Body of pancreas (tissue), 4 donors: Measurements from ENCODE around the gene C9orf57.

Experiments
- POLR2A ChIP-seq, 3 donors: fragments of 450-650 bp; IDR thresholded peaks; one replicate each; pipeline ENCODE4 v1.6.1; 2016; ENCODE audit warnings: antibody characterized with exemption in 3 of 3, mild to moderate bottlenecking in 2 of 3
- TF ChIP-seq, protein P1 (sequence below), 7 experiments: fragments of 450-650 bp in 4 of 7; fragments of 200-600 bp in 3 of 7; sonication (generic) in 3 of 7; IDR thresholded peaks; one replicate each; pipeline ENCODE4 v1.5.1; 2016 to 2019; ENCODE audit warnings: antibody characterized with exemption in 7 of 7

DNA sequence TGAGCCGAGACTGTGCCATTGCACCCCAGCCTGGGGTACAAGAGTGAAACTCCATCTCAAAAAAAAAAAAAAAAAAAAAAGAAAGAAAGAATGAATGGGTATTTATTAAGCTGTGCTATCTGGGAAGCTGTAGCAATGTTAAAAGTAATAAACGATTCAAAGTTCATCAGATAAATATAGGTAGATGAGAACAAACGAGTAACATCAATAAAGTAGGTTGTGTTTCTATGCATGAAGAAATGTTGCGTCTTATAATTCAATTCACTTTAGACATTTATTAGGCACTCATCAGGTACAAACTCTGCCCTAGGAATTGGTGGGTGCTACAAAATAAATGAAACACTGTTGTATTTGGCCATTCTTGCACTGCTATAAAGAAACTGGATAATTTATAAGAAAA is 36.8 kb downstream of the C9orf57 start:
- no peak for TF ChIP-seq POLR2A (IDR thresholded peaks at IDR 0.05)
- TF ChIP-seq, protein P1, sequence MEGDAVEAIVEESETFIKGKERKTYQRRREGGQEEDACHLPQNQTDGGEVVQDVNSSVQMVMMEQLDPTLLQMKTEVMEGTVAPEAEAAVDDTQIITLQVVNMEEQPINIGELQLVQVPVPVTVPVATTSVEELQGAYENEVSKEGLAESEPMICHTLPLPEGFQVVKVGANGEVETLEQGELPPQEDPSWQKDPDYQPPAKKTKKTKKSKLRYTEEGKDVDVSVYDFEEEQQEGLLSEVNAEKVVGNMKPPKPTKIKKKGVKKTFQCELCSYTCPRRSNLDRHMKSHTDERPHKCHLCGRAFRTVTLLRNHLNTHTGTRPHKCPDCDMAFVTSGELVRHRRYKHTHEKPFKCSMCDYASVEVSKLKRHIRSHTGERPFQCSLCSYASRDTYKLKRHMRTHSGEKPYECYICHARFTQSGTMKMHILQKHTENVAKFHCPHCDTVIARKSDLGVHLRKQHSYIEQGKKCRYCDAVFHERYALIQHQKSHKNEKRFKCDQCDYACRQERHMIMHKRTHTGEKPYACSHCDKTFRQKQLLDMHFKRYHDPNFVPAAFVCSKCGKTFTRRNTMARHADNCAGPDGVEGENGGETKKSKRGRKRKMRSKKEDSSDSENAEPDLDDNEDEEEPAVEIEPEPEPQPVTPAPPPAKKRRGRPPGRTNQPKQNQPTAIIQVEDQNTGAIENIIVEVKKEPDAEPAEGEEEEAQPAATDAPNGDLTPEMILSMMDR (IDR thresholded peaks at IDR 0.05): no peak
